Activated naive CD4-positive, alpha-beta T cell (primary cell): ENCODE measurements around the gene DPCD.

Experiments used
- DNase-seq, 4 experiments: peaks; one replicate each; lab custom pipeline; 2025; lab: John Stamatoyannopoulos, UW

Gene DPCD

DNA sequence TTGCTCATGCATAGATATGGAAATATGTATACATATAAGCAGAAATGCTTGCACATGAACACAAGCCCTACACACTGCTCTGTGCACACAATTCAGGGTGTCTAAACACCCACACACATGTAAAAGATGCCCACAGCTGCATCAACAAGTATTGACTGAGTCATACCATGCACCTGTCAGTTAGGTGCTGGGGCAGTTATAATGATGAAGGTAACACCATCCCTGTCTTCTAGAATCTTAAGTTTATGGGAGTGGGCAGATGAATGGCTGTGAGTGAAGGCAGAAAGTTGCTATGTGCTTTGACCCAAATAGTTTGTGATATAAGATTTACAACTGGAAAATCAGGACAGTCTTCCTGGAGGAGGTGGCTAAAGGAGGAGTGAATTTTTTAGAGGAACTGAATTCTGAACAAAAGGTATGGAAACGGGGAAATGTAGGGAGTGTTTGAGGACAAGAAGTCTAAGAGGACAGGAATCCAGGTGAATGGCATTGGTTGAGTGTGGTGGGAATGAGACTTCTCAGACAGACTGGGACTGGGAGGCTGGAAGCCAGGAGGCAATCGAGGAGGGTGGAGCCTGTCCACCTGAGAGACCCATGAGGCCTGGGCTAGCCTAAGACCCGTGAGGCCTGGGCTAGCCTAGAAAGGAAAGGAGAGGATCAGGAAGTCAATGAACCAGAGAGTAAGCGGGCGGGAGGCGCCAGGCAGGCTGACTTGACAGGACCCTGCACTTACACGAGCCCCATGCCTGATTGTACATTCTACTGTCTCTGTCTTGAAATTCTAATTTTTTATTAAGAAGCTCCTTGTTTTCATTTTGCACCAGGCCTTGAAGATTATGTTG is 20.7 kb upstream of the DPCD start:
- DNase-seq = no peak

DNA sequence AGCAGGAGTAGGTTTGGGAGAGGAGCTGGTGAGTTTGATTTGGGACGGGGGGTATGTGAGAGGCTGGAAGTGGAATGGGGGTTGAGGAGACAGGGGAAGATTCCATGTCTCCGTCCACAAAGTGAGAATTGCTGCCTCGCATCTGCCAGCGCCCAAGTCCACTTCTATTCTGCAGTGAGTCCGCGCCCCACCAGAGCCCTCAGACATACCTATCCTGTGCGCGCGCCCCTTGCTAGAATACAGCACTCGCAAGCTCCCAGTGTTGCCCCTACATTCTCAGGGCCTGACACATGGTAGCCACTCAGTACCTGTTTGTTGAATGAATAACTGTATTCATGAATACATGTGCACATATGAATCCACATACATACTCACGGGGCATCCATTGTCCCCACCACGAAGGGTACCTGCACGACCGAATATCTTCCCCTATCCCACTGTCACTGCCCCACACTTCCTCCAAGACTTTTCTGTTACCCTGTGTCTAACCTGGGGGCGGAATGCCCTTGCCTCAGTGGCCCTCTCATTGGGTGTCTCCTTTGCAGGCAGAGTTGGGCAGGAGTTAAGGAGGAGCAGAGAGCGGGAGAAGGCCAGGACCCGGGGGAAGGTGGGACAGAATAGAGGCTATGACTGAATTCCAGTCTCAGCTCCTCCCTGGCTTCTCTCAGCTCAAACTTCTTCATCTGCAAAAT is 19.9 kb upstream of the DPCD start:
- no peak for DNase-seq

DNA sequence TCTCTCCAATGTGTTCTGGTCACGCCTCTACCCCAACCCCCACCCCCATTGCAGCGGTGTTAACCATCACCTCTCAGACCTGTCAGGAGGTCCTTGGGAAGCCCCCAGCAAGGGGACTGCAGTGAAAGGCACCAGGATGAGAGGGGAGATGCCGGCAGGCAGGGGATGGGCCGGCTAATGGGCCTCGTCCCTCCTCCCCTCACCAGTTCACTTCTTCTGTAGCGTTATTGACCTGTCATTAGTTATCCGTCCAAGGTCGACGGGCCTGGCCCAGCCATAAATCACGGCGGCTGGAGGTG is 18.8 kb upstream of the DPCD start:
- no peak for DNase-seq

DNA sequence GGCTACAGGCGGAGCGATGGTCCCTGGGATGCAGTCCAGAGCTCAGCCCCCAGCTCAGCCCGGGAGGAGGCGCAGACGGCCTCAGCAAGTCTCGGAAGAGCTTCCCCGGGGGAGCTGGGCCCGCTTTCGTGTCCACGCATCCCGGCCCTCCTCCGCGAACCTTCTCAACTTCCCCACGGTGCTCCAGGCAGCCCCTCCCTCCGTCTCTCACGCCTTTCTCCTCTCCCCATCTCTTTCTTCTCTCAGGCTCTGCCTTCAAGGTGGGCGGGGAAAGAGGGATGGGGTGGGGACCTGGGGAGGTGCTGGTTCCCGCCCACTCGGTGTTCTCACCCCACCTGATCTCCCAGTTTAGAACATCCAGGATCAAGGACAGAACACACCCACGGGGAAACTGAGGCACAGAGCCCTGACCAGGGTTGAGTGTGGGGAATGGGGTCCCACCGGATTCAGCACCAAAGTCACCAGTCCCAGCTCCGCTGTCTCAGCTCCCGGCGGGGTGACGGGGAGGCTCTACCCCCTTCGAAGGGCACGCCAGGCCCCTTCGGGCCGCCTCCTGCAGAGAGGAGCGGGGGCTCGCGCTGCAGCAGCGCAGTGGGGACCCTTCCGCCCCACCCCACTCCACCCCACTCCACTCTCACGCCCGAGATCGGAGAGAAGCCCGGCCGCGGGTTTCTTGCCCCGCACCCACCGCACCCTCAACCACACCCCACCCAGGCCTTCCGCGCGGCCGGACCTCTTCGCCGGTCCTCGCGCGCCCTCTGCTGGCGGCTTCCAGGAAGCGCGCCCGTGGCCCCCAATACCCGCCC is 18.3 kb upstream of the DPCD start:
- peak; percentile 61 to 79 (median 66) for DNase-seq

DNA sequence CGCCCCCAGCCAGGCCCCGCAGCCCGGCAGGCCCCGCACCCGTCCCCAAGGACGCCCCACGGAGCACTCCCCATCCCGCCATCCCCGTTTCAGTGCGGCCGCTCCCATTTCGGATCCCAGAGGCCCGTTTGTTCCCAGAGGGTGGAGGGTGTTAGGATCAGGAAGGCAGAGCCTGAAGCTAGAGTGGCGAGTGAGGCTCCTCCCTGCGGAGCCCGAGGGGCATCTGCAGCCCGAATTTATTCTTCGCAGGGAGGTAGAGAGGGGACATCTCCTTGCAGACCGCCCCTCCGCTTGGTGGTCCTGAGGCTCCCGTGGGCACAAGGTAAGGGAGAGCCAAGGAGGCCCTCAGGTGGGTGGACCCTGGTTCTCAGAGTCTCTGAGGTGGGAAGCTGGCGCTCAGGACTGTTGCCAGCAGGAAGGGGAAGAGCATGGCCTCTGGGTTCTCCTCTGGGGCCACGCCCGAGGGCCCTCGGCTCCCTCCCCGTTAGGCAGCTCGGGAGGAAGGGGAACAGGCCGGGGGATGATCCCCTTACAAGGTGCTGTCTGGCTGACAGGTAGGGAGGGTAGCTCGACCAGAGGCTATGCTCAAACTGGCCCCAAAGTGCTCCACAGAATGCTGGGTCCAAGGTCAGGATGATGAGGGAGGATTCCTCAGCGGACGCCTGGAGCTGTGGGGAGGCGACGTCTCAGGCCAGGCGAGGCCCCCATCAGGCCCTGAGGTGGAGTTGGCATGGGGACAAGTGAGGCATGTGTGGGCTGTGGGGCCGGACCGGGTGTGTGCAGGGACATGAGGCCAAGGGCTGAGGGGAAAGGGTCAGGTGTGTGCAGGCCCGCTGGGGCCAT is 17.5 kb upstream of the DPCD start:
- DNase-seq = no peak

DNA sequence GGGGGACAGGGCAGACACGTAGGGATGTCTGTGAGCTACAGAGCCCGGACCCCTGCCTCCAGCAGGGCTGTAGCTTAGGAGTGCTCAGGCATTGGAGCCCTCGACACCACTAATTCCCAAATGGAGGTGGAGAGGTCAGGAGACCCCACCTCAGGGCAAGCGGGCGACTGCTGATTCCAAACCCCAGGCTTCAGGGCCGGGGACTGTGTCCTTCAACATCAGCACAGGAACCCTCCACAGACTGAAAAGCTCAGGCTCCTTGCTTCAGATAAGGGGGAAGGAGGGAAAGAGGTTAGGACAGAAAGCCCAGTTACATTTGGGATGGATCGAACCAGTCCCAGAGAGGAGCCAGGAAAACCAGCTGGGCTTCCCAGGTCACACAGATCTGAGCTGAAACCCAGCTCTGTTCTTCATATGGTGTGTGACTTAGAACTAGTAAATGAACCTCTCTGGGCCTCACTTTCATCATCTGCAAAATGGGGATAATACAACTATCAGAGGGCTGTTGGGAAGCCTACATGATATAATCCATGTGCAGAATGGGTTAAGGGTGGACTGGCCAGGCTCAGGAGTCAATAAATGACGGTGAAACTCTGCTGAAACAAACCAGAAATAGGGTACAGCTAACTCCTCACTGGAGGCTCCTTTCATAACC is 16.7 kb upstream of the DPCD start:
- DNase-seq = no peak

DNA sequence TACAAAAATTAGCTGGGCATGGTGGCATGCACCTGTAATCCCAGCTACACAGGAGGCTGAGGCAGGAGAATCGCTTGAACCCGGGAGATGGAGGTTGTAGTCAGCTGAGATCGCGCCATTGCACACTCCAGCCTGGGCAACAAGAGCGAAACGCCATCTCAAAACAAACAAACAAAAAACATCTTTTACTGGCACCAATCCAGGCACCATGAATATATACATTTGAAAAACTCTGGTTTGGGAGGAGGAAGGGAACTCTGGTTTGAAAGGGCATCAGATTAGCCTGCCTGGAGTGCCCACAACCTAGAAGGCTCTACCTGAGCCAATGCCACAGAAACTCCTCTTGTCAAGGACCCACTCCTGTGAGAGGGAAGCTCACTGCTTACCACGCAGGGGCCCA is 16.0 kb upstream of the DPCD start:
- no peak for DNase-seq

DNA sequence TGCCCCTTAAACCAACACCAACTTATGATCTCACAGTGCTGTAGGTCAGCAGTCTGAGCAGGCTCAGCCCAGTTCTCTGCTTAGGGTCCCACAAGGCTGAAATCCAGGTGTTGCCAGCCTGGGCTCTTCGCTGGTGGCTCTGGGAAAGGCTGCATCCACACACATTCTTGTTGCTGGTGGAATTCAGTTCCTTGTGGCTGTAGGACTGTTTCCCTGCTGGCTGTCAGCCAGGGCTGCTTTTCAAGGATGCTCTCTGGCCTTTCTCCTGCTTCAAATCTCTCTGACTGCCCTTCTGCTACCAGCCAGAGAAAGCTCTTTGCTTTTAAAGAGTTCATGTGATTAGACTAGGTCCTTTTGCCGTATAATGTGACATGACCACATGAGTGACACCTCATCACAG is 15.3 kb upstream of the DPCD start:
- no peak for DNase-seq

DNA sequence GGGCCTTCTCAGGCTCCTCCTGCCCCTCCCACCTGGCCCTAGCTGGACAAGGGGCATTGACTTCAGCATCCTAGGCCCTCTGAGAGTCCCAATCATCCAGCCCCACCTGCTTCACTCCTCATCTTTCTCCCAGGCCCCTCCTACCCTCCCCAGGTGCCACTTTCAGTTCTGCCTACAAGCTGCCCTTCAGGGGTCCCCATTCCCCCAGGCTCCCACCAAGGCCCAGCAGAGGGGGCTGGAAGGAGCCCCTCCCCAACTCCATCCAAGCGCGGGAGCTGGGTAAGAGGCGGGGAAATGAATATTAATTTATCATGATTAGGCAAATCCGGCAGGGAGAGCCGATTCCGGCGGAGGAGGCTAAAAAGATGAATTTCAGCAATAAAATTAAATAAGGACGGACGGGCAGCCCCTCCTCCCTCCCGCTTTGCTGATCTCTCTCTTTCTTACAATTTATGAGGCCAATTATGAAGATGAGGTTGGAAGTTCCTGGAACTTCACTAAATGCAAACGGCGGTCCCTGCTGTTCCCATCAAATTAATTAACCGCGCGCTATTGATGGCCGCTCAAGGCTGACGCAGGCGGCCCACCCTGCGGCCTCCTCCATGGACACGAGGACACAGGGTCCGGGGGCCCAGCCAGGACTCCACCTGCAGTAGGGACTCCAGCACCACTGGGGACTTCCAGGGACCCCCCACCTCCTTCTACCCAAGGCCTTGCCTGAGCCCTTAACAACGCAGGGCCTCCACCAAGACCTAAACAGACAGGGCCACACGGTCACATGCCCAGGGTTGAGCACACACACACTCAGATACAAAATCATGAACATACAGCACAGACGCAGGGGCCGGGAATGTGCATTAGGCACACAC is 14.0 kb upstream of the DPCD start:
- DNase-seq = no peak

DNA sequence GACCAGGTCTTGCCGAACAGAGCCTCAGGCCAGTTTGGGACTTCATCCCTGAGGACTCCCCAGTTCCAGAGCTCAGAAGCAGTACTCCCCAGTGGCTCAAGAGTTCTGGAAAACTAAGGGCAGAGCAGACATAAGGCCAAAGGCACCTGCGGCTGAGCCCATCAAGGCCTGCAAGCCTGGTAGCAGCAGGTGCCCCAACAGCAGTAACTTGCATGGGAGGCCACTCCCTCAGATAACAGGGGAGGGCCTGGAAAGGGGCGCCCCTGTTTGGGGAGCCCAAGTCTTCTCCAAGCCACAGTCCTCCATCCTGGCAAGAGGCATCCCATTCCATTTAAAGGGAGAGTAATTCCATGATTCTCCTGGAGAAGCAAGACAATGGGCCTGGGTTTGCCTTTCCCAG is 13.0 kb upstream of the DPCD start:
- DNase-seq = no peak

DNA sequence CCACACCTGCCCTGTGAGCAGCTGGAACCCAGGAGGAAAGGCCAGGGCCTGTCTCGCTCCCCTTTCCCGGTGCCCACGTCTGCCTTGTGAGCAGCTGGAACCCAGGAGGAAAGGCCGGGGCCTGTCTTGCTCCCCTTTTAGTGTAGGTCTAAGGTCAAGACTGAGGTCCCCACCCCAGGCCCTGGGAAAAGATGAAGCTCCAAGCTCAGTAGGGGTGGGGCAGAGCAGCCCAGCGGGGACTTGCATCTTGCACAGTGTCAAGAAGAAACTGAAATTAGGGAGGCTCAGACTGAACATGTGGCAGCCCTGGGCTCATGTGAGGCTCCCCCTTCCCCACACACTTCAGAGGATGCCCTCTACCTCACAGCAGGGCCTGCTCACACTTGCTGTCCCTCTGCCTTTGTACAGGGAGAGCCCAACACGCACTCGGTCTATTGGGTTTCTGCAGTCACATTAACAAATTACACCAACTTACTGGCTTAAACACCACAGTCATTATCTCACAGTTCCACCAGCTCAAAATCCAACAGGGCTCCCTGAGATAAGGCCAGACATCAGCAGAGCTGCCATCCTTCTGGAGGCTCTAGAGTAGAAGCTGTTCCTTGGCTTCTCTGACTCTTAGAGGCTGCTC is 12.4 kb upstream of the DPCD start:
- no peak for DNase-seq

DNA sequence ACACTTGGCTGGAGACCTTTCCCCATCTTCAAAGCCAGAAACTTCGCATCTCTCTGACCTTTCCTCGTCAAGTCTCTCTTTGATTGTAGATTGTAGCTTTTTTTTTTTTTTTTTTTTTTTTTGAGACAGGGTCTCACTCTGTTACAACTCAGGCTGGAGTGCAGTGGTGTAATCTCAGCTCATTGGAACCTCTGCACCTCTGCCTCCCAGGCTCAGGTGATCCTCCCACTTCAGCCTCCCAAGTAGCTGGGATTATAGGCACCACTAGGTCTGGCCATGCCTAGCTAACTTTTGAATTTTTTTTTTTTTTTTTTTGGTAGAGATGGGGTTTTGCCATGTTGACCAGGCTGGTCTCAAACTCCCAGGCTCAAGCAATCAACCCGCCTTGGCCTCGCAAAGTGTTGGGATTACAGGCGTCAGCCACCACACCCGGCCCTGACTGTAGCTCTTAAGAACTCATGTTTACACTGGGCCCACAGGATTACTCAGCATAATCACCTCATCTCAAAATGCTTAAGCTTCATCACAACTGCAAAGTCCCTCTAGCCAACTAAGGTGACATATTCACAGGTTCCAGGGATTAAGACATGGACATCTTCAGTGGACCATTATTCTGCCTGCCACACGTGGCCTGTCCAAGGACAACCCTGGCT is 11.8 kb upstream of the DPCD start:
- no peak for DNase-seq

DNA sequence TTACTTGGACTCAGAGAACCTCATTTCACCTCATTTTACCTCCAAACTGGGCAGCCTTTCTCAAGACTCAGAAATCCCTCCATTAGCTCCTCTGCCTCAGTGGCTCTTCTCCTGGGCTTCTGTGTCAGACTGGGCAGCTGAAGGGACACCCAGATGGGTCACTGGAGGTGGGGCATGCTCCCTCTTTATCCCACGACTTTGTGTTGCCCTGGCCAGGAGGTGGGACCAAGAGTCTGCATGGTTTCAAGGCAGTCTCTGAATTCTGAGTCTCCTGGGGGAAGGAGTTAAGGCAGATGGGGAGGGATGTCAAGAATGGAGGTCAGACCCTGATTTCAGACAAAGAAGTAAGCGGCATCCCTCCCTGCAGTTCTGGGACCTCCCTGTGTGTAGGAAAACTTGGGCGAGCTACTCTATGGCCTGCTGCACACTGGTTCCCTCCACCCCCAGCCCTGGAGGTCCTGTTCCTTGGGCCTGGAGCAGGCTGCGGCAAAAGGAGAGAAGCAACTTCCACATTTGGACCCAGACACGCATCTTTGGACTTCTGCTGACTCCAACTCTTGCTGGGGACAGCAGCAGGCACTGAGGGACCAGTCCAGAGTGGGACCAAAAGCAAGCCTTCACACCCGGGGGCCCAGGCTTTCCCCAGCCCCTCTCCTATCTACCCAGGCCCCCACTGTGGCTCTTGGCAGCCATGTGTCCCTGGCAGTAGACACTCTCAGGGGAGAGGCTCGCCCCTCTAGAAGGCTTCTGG is 10.8 kb upstream of the DPCD start:
- DNase-seq = no peak

DNA sequence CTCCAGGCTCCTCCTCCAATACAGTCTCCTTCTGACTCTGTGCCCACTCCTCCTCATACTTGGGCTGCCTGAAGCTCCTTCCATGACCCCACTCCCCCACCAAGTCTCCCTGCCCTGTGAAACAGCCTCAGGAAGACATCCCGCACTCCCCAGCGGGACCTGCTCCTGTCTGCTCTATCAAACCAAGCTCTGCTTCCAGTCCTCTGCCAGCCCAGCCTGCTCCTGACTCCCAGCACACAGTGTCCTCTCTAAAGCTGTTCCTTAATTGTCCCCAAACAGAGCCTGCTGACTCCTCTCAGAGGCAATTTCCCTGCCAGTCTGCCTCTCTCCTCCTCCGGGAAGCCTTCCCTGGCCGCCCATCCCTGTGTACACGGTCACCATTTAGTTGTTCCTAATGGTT is 9.9 kb upstream of the DPCD start:
- DNase-seq = no peak

DNA sequence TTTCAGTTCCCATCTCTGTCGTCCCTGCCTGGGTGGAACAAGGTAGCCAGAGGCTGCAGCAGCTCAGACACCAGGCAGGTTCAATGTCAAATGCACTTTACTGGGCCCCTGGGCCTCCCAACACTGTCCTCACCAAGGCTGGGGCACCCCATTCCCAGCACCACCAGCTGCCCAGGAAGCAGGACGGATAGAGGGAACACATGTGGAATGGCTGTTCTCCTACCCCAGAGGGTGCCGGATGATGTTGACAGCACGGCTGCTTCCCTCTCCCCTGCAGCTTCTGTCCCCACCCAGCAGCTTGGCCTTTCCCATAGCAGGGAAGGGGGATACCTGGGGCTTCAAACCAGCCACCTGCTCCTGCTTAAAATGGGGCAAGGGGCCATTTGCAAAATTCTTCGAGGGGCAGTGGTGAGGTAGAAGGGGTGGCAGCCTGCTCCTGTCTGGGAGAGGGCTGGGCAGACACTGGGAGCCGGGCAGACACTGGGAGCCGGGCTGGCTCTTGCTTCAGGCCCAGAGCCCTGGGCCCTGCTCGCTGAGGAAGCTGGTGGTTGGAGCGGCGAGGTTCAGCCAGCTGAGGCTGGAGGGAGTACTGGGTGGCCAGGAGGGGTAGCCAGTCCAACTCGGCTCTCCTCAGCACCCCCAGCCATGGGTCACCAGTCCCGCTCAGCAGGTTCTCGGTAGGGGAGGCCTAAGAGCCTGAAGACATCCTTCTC is 9.2 kb upstream of the DPCD start:
- DNase-seq = no peak

DNA sequence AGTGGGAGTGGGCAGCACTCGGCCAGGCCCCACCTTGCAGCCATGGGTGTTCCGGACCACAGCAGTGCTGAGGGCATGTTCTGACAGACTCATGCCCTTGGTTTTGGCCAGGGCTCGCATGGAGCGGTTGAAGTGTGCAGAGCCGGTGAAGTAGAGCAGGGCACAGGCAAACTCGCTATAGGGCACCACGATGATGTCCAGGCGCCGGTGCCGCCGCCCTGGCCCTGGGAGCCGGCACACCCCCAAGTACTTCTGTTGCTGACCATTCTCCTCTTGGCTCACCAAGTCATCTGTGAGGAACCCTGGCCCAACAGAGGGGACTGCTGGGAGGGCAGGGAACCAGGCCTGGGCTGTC is 8.6 kb upstream of the DPCD start:
- DNase-seq = no peak

DNA sequence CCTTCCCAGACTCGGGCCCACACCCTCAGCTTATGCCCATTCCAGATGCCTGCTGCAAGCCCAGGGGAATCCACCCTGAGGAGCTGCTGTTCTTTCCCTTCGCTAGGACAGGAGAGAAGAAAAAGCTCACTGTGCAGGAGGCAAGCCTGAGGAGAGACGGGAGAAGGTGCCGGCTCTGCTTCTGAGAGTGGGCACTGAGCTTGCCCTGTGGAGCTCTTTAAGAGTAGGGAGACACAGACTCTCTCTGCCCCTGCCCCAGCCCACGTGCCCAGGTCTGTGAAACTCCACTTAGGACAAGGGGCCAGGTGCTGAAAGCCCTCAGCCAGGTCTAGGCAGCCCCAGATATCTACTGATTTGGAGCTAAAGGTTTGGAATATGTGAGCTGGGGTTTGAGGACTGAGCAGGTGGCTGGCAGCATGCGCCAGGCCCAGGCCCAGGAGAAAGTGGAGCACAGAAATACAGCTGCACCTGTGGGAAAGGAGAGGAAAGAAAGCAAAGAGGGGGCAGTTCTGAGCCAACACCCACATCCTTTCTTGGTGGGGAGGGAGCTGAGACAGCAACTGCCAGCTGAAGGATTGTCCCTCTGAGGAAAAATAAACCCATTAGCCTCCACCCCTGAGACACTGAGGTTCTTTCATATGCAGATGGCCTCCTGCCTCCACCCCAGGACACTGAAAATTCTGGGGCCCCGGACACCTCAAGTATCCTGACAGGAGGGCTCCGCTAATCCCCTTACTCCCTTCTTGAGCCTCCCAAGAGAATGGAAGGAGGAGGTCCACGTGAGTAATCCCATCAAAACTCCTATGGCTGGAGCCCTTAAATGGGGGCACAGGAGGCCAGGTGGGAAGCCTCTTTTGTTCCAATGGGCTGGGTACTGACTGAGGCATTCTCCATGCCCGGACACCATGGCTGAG is 7.4 kb upstream of the DPCD start:
- DNase-seq = no peak
